Lower lobe of right lung (tissue), 2 donors: ENCODE measurements around the gene GTF2F1. TPM values are rescaled to one million over a fixed set of nuclear protein-coding genes. Genes with fewer than 3 reads are reported as not detected.
"Not testable (repeated sequence)": the region's sequence is repeated elsewhere in the genome, so short reads cannot be mapped to it uniquely, and the experiment has no call there.

Experiments
- ATAC-seq, 2 donors: fragments of 200-7000 bp; cut with Tn5 transposase; one replicate each; pipeline ENCODE4 v1.9.1; 2020 to 2022; ENCODE audit warnings: mild to moderate bottlenecking in 2 of 2, moderate library complexity in 2 of 2
- DNase-seq: peaks from one replicate; pipeline ENCODE4 v3.0.0-alpha.2; 2020
- H3K27ac ChIP-seq: fragments of 200-600 bp; one replicate; pipeline ENCODE4 v1.8.0; 2022
- H3K27me3 ChIP-seq: fragments of 200-600 bp; one replicate; pipeline ENCODE4 v1.8.0; 2022; ENCODE audit warnings: low read depth
- H3K36me3 ChIP-seq: fragments of 200-600 bp; one replicate; pipeline ENCODE4 v1.8.0; 2022; ENCODE audit warnings: mild to moderate bottlenecking
- H3K4me1 ChIP-seq: fragments of 200-600 bp; one replicate; pipeline ENCODE4 v1.8.0; 2022
- H3K4me3 ChIP-seq: fragments of 200-600 bp; one replicate; pipeline ENCODE4 v1.8.0; 2022; ENCODE audit warnings: mild to moderate bottlenecking
- H3K9me3 ChIP-seq: fragments of 200-600 bp; one replicate; pipeline ENCODE4 v1.8.0; 2022
- intact Hi-C: fragments of 100-400 bp; cut with DNase I; formaldehyde crosslinking; loops from one replicate; pipeline ENCODE4 v1.11.0; 2022
- total RNA-seq: library from RNA; stranded (reverse); fragmentation: NEBNext Ultra II Directional; extraction: Animal tissue kit (Norgen Biotek cat#: 25700); gene quantifications from one replicate; pipeline ENCODE4 v1.2.1, GENCODE V29; 2021
- TF ChIP-seq, protein P1 (sequence below): fragments of 200-600 bp; IDR thresholded peaks from one replicate; pipeline ENCODE4 v1.8.0; 2022; ENCODE audit warnings: antibody characterized with exemption, mild to moderate bottlenecking
- donor health status: DM: no; HTN: yes; CAD: no; lungs with severe emphysema.

The GTF2F1 gene
- total RNA-seq, 1 donor from 2014 or later = 49.4 TPM

DNA sequence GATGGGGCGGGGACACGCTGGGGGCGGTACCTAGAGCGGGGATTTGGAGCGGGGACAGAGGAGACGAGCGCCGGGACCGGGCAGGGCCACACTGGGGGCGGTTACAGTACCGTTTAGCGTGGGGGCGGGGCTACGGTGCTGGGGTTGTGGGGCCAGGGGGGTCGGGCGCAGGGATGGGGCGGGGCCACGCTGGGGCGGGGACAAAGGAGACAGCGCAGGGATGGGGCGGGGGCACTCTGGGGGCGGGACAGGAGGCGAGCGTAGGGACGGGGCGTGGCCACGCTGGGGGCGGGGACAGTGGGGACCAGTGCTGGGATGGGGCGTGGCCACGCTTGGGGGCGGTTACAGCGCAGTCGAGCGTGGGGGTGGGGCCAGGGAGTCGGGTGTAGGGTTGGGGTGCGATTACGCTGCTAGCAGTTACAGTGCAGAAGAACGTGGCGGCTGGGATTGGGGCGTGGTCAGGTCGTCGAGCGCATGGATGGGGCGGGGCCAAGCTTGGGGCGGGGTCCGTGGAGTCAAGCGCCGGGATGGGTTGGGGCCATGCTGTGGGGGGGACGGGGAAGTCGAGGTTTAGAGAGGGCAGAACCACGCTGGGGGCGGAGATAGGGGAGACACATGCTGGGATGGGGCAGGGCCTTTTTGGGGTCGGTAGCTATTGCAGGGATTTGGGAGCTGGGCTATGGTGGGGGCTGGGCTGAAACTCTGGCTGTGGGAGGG, 19.7 kb downstream of the GTF2F1 start:
- Histone ChIP-seq H3K27me3 (no peaks in the 10 kb centered on the region), H3K36me3 (peaks cover 29% of the 10 kb centered on the region), H3K4me3 (peak overlapping the region; percentile 92), H3K27ac (peak overlapping the region; percentile 98), H3K9me3 (no peaks in the 10 kb centered on the region), H3K4me1 (peaks cover 7% of the 10 kb centered on the region)
- ATAC-seq (peak; percentile 92 to 94), DNase-seq (peak; percentile 99)
- intact Hi-C loops = no loop called here
- TF ChIP-seq, protein P1, sequence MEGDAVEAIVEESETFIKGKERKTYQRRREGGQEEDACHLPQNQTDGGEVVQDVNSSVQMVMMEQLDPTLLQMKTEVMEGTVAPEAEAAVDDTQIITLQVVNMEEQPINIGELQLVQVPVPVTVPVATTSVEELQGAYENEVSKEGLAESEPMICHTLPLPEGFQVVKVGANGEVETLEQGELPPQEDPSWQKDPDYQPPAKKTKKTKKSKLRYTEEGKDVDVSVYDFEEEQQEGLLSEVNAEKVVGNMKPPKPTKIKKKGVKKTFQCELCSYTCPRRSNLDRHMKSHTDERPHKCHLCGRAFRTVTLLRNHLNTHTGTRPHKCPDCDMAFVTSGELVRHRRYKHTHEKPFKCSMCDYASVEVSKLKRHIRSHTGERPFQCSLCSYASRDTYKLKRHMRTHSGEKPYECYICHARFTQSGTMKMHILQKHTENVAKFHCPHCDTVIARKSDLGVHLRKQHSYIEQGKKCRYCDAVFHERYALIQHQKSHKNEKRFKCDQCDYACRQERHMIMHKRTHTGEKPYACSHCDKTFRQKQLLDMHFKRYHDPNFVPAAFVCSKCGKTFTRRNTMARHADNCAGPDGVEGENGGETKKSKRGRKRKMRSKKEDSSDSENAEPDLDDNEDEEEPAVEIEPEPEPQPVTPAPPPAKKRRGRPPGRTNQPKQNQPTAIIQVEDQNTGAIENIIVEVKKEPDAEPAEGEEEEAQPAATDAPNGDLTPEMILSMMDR = no peak

DNA sequence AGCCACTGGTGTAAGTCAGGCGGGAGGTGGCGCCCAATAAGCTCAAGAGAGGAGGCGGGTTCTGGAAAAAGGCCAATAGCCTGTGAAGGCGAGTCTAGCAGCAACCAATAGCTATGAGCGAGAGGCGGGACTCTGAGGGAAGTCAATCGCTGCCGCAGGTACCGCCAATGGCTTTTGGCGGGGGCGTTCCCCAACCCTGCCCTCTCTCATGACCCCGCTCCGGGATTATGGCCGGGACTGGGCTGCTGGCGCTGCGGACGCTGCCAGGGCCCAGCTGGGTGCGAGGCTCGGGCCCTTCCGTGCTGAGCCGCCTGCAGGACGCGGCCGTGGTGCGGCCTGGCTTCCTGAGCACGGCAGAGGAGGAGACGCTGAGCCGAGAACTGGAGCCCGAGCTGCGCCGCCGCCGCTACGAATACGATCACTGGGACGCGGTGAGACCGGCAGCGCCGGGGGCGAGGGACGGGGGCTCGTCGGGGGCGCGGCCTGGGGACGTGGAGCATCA, 20.3 kb downstream of the GTF2F1 start, which contains the start of gene ALKBH7:
Gene ALKBH7, plus strand, starts transcription at position 201 of the 502 bp plus-strand sequence. Its CDS starts 27 bp downstream, at position 228.
- Histone ChIP-seq H3K27ac (peak within 1 kb of the TSS; percentile 98), H3K9me3 (no peaks in the 10 kb centered on the region), H3K4me1 (peaks cover 7% of the 10 kb centered on the region), H3K36me3 (peaks cover 35% of the 10 kb centered on the region), H3K27me3 (no peaks in the 10 kb centered on the region), H3K4me3 (peak within 1 kb of the TSS; percentile 92)
- intact Hi-C loops = no loop called here
- peak; percentile 94 to 95 for ATAC-seq
- TF ChIP-seq, protein P1 = no peak
- peak; percentile 99 for DNase-seq

DNA sequence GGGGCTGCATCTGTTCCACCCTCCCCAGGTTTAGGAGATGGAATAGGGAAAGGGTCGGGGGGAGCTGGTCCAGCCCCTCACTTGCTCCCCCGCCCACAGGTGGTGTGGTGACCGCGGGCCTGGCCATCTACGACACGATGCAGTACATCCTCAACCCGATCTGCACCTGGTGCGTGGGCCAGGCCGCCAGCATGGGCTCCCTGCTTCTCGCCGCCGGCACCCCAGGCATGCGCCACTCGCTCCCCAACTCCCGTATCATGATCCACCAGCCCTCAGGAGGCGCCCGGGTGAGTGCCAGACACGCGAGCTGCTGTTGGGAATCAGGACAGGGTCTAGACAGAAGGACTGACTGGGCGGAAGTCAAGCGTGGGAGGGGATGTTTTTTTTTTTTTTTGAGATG, 28.6 kb downstream of the GTF2F1 start:
- DNase-seq (no peak), ATAC-seq (no peak)
- TF ChIP-seq, protein P1 = no peak
- no peaks in the 10 kb centered on the region for H3K9me3 ChIP-seq
- H3K4me1 ChIP-seq = peaks cover 18% of the 10 kb centered on the region
- no peak overlapping the region for H3K4me3 ChIP-seq
- H3K27ac ChIP-seq = no peak overlapping the region
- intact Hi-C loops = no loop called here
- H3K36me3 ChIP-seq = peaks cover 64% of the 10 kb centered on the region
- no peaks in the 10 kb centered on the region for H3K27me3 ChIP-seq

DNA sequence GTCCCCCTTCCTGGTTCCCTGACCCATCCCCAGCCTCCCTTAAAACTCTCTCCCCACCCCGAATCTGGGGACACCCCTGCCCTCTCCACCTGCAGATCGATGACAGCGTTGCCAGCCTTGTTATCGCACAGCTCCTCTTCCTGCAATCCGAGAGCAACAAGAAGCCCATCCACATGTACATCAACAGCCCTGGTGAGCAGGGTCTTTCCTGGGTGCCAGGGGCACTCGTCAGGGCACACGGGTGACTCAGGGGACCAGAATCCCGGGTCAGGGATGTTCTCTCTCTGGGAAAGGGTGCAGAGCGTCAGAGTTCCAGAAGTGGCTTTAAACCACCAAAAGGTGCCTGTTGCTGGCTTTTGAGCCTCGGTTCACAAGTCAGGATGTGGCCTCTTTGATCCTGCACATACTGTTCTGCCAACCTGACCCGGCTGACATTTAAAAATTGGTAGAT, 30.6 kb downstream of the GTF2F1 start:
- TF ChIP-seq, protein P1 = no peak
- peak overlapping the region; percentile 95 for H3K4me3 ChIP-seq
- peaks cover 45% of the 10 kb centered on the region for H3K36me3 ChIP-seq
- H3K27ac ChIP-seq = peak overlapping the region; percentile 91
- H3K27me3 ChIP-seq = no peaks in the 10 kb centered on the region
- intact Hi-C loops = no loop called here
- no peaks in the 10 kb centered on the region for H3K9me3 ChIP-seq
- DNase-seq = no peak
- H3K4me1 ChIP-seq = peaks cover 18% of the 10 kb centered on the region
- ATAC-seq = no peak

DNA sequence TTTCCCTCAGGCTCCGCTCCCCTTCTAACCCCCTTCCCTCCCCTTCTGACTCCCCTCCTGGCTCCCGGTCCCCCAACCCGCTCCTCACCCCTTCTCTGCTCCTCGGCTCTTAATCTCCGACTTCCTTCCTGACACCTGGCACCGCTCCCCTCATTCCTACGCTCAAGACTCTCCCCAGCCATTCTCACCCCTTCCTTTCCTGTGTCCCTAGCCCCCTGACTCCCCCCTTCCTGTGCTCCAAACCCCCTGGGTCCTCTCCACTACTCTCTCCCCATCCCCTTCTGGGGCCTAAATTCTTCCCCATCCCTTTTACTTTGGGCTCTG, 31.0 kb downstream of the GTF2F1 start:
- TF ChIP-seq, protein P1 = no peak
- Histone ChIP-seq H3K9me3 (no peaks in the 10 kb centered on the region), H3K27ac (peak overlapping the region; percentile 91), H3K36me3 (peaks cover 41% of the 10 kb centered on the region), H3K4me1 (peaks cover 18% of the 10 kb centered on the region), H3K4me3 (peak overlapping the region; percentile 95), H3K27me3 (no peaks in the 10 kb centered on the region)
- ATAC-seq (peak in 1 of 2 donors; percentile 41), DNase-seq (no peak)
- intact Hi-C loops = no loop called here

DNA sequence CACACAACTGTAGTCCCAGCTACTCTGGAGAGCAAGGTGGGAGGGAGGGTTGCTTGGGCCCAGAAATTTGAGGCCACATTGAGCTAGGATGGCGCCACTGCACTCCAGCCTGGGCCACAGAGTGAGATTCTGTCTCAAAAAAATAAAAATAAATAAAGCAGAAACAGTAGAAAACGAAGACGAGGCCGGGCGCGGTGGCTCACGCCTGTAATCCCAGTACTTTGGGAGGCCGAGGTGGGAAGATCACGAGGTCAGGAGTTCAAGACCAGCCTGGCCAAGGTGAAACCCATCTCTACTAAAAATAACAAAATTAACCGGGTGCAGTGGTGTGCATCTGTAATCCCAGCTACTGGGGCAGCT, 32.1 kb downstream of the GTF2F1 start:
- peaks cover 18% of the 10 kb centered on the region for H3K4me1 ChIP-seq
- intact Hi-C loops, H3K9me3 ChIP-seq, ATAC-seq, DNase-seq, H3K27me3 ChIP-seq: not testable (repeated sequence)
- peak overlapping the region; percentile 91 for H3K27ac ChIP-seq
- H3K4me3 ChIP-seq = peak overlapping the region; percentile 95
- peaks cover 29% of the 10 kb centered on the region for H3K36me3 ChIP-seq

DNA sequence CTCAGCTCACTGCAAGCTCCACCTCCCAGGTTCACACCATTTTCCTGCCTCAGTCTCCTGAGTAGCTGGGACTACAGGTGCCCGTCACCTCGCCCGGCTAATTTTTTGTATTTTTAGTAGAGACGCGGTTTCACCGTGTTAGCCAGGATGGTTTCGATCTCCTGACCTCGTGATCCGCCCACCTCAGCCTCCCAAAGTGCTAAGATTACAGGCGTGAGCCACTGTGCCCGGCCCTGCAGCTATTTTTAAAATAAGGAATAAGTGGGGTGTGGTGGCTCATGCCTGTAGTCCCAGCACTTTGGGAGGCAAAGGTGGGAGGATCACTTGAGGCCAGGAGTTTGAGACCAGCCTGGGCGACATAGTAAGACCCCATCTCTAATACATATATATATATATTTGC, 32.5 kb downstream of the GTF2F1 start:
- DNase-seq, H3K27ac ChIP-seq, H3K27me3 ChIP-seq, H3K4me3 ChIP-seq, intact Hi-C loops, H3K9me3 ChIP-seq, ATAC-seq: not testable (repeated sequence)
- Histone ChIP-seq H3K4me1 (peaks cover 18% of the 10 kb centered on the region), H3K36me3 (peaks cover 25% of the 10 kb centered on the region)
